BLaER1 treated with 17β-estradiol and CSF1 and Interleukin-3, amounts not matched to agents 10 nM and 100 nM (cell line): ENCODE results near the gene RHOT1.
"Not testable (repeated sequence)": the region's sequence is repeated elsewhere in the genome, so short reads cannot be mapped to it uniquely, and the experiment has no call there.

Source experiments
- H3K27ac ChIP-seq, 11 experiments: shearing (Covaris generic); formaldehyde crosslinking; 2 replicates each; pipeline ENCODE4 v1.8.1; 2022
- H3K27me3 ChIP-seq, 11 experiments: shearing (Covaris generic); formaldehyde crosslinking; 2 replicates each; pipeline ENCODE4 v1.8.1; 2022
- H3K36me3 ChIP-seq, 11 experiments: shearing (Covaris generic); formaldehyde crosslinking; 2 replicates each; pipeline ENCODE4 v1.8.1; 2022
- H3K4me1 ChIP-seq, 10 experiments: shearing (Covaris generic); formaldehyde crosslinking; 2 replicates each; pipeline ENCODE4 v1.8.1; 2022
- H3K4me2 ChIP-seq, 11 experiments: shearing (Covaris generic); formaldehyde crosslinking; 2 replicates each; pipeline ENCODE4 v1.8.1; 2022
- H3K4me3 ChIP-seq, 10 experiments: shearing (Covaris generic); formaldehyde crosslinking; 2 replicates each; pipeline ENCODE4 v1.8.1; 2022
- H3K9ac ChIP-seq, 11 experiments: shearing (Covaris generic); formaldehyde crosslinking; 2 replicates each; pipeline ENCODE4 v1.8.1; 2022
- H3K9me3 ChIP-seq, 11 experiments: shearing (Covaris generic); formaldehyde crosslinking; replicated peaks in 1 of 11; 2 replicates each; pipeline ENCODE4 v1.8.1; 2022
- H4K20me1 ChIP-seq, 11 experiments: shearing (Covaris generic); formaldehyde crosslinking; 2 replicates each; pipeline ENCODE4 v1.8.1; 2022
- Cebpa-rat ChIP-seq, 11 experiments: shearing (Covaris generic); IDR thresholded peaks; 2 replicates each; pipeline ENCODE4 v1.8.1; 2022

Gene RHOT1

GRCh38 chr17:32110596-32110995 lies 31.7 kb upstream of the RHOT1 start:
- H4K20me1 ChIP-seq = no peaks in the 10 kb centered on the region
- no peaks in the 10 kb centered on the region for H3K9me3 ChIP-seq
- H3K27me3 ChIP-seq = no peaks in the 10 kb centered on the region
- no peaks in the 10 kb centered on the region for H3K36me3 ChIP-seq
- H3K4me2 ChIP-seq = no peak overlapping the region
- H3K27ac ChIP-seq = no peak overlapping the region
- no peak for TF ChIP-seq Cebpa-rat (IDR thresholded peaks at IDR 0.05)
- H3K9ac ChIP-seq = no peak overlapping the region
- peaks cover 27 to 50% (median 35%) of the 10 kb centered on the region in 10 experiments for H3K4me1 ChIP-seq
- no peak overlapping the region for H3K4me3 ChIP-seq

DNA sequence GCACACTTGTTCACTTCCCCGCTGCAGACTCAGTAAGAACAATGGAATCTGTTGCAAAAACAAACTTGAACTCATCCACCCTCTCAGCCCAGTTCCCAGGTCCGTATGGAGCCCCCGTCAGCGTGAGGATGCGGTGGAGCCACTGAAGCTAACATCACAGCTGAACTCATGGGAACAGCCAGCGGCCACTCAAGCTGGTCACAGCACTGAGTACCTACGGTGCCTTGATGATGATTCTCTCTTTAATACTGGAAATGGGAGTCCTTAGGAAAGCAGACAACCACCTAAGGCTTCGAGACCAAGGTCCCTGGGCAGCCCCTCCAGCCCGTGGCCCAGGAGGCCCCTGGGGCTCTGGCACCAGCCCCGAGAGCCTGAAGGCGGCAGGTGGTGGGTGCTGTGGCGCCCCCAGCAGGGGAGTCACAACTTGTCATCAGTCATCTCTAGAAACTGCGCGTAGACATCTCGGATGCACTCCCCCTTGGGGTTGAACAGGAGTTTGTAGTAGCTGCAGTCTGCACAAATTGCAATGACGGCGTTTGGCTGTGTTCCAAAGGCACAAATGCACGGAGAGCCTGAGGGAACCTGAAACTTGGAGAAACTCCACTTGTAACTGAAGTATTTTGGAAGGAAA lies 31.0 kb upstream of the RHOT1 start:
- H4K20me1 ChIP-seq = no peaks in the 10 kb centered on the region
- no peak overlapping the region for H3K9ac ChIP-seq
- H3K4me1 ChIP-seq = peaks cover 25 to 44% (median 32%) of the 10 kb centered on the region in 10 experiments
- H3K9me3 ChIP-seq = no peaks in the 10 kb centered on the region
- no peaks in the 10 kb centered on the region for H3K27me3 ChIP-seq
- TF ChIP-seq Cebpa-rat (IDR thresholded peaks at IDR 0.05) = no peak
- H3K27ac ChIP-seq = no peak overlapping the region
- H3K36me3 ChIP-seq = no peaks in the 10 kb centered on the region
- H3K4me2 ChIP-seq = peak overlapping the region in 1 of 11 experiments; percentile 6; a peak in 1 of 22 replicates
- no peak overlapping the region for H3K4me3 ChIP-seq

DNA sequence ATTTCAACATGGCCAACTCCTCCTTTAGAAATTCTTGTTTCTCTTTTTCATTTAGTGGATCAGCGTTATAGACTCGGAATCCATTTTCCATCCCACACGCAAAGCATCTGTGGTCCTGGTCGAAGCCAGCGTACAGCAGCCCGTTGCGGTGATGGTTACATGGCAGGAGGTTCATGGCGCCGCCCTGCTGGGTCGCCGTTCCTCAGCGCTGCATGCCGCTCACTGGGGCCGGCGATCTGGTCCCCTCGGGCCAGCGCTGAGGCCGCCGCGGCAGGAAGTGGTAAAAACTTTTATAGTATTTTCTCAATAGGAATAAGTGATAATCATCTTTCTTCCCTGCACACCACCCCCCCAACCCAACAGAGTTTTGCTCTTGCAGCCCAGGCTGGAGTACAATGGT lies 29.9 kb upstream of the RHOT1 start:
- Histone ChIP-seq H3K27ac (no peak overlapping the region), H3K4me1 (peaks cover 14 to 32% (median 21%) of the 10 kb centered on the region in 10 experiments), H3K9me3 (no peaks in the 10 kb centered on the region), H3K4me3 (no peak overlapping the region), H3K9ac (no peak overlapping the region), H3K36me3 (no peaks in the 10 kb centered on the region), H3K4me2 (no peak overlapping the region), H4K20me1 (no peaks in the 10 kb centered on the region), H3K27me3 (no peaks in the 10 kb centered on the region)
- TF ChIP-seq Cebpa-rat (IDR thresholded peaks at IDR 0.05) = no peak

DNA sequence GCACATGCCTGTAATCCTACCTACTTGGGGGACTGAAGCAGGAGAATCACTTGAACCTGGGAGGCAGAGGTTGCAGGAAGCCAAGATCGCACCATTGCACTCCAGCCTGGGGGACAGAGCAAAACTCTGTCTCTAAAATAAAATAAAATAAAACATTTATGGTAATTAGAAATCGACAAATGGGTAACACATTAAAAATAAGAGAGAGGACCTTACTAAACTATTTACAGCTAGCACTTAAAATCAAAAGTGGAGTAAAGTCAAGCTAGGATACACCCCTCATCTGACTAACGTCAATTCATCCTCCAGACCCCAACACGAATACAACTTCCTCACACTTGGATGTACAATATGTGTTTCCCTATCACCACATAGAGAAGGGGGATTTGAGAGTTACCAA lies 27.8 kb upstream of the RHOT1 start:
- Histone ChIP-seq H3K4me2 (peak overlapping the region in 9 of 11 experiments; percentile 9 to 36 (median 29); a peak in 12 of 22 replicates), H3K4me3 (no peak overlapping the region), H3K9ac (no peak overlapping the region)

DNA sequence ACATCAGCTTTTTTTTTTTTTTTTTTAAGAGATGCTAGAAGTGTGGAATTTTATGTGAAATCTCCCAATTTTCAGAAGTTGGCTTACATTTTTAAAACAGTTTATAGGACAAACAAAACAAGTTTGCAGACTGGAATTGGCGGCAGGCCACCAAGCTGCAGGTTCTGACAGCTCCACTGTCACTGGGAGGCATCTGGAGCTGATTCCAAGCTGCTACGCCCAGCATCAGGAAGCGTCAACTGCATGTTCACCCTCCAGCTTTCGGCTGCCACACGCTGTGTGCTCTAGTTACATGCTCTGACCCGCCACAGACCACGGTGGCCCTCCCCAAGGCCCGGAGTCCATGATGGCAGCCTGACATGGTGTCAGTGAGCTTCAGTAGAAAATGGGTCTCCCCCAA lies 26.8 kb upstream of the RHOT1 start:
- not testable (repeated sequence) for H3K4me3 ChIP-seq, H4K20me1 ChIP-seq, H3K27ac ChIP-seq, H3K4me2 ChIP-seq, H3K9me3 ChIP-seq, H3K9ac ChIP-seq, H3K27me3 ChIP-seq, H3K36me3 ChIP-seq
- peaks cover 9 to 25% (median 16%) of the 10 kb centered on the region in 10 experiments; a peak in 19 of 20 replicates for H3K4me1 ChIP-seq

More for the DNA sequence above, 27.8 kb upstream of the RHOT1 start:
- H3K27ac ChIP-seq = peak overlapping the region in 3 of 11 experiments; percentile 1 to 26 (median 15); a peak in 2 of 22 replicates
- H3K36me3 ChIP-seq = no peaks in the 10 kb centered on the region
- no peaks in the 10 kb centered on the region for H4K20me1 ChIP-seq
- no peaks in the 10 kb centered on the region for H3K27me3 ChIP-seq
- H3K9me3 ChIP-seq = no peaks in the 10 kb centered on the region
- peaks cover 9 to 25% (median 15%) of the 10 kb centered on the region in 10 experiments; a peak in 19 of 20 replicates for H3K4me1 ChIP-seq
- no peak for TF ChIP-seq Cebpa-rat (IDR thresholded peaks at IDR 0.05)

GRCh38 chr17:32116937-32117336 lies 25.4 kb upstream of the RHOT1 start:
- Histone ChIP-seq H3K36me3 (no peaks in the 10 kb centered on the region), H3K4me2 (no peak overlapping the region), H3K9ac (no peak overlapping the region), H3K27me3 (no peaks in the 10 kb centered on the region), H3K4me1 (peaks cover 9 to 23% (median 16%) of the 10 kb centered on the region in 10 experiments; a peak in 18 of 20 replicates), H3K27ac (no peak overlapping the region), H3K4me3 (no peak overlapping the region), H3K9me3 (no peaks in the 10 kb centered on the region), H4K20me1 (no peaks in the 10 kb centered on the region)
- no peak for TF ChIP-seq Cebpa-rat (IDR thresholded peaks at IDR 0.05)

- Histone ChIP-seq H3K9me3 (no peaks in the 10 kb centered on the region), H3K27ac (no peak overlapping the region), H4K20me1 (no peaks in the 10 kb centered on the region), H3K4me1 (peaks cover 9 to 23% (median 16%) of the 10 kb centered on the region in 10 experiments; a peak in 18 of 20 replicates), H3K4me3 (no peak overlapping the region), H3K9ac (no peak overlapping the region), H3K27me3 (no peaks in the 10 kb centered on the region), H3K4me2 (no peak overlapping the region), H3K36me3 (no peaks in the 10 kb centered on the region)
- no peak for TF ChIP-seq Cebpa-rat (IDR thresholded peaks at IDR 0.05)
Measured at GRCh38 chr17:32117399-32117798, 24.9 kb upstream of the RHOT1 start.

- not testable (repeated sequence) for H3K4me2 ChIP-seq, H3K9ac ChIP-seq, H3K36me3 ChIP-seq, H3K4me3 ChIP-seq, H3K27ac ChIP-seq, H3K9me3 ChIP-seq, H3K27me3 ChIP-seq, H4K20me1 ChIP-seq
- H3K4me1 ChIP-seq = peaks cover 9 to 24% (median 16%) of the 10 kb centered on the region in 10 experiments; a peak in 18 of 20 replicates
Measured at GRCh38 chr17:32118088-32118487, 24.2 kb upstream of the RHOT1 start.

DNA sequence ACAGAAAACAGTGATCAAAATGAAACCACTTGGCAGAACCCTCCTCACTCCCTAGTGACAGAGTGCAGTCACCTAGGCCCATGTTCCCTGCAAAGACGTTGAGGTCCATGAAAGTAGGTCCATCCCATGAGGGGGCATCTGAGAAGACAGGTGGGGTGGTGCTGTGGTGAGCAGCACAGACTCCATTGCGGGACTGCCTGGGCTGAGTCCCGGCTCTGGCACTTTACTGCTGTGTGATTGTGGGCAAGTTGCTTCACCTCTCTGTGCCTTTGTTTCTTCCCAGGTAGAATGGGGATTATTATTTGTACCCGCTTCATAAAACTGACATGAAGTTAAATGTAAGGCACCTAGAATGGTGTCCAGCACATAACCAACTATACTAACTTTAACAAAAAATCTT lies 23.5 kb upstream of the RHOT1 start:
- no peak for TF ChIP-seq Cebpa-rat (IDR thresholded peaks at IDR 0.05)
- Histone ChIP-seq H3K4me2 (no peak overlapping the region), H3K9me3 (no peaks in the 10 kb centered on the region), H3K27ac (no peak overlapping the region), H3K27me3 (no peaks in the 10 kb centered on the region), H3K4me3 (no peak overlapping the region), H3K36me3 (no peaks in the 10 kb centered on the region), H4K20me1 (no peaks in the 10 kb centered on the region), H3K4me1 (peaks cover 7 to 27% (median 13%) of the 10 kb centered on the region in 10 experiments; a peak in 18 of 20 replicates), H3K9ac (no peak overlapping the region)

GRCh38 chr17:32120141-32120540 lies 22.2 kb upstream of the RHOT1 start:
- Histone ChIP-seq H3K9me3 (no peaks in the 10 kb centered on the region), H3K27ac (no peak overlapping the region), H3K27me3 (no peaks in the 10 kb centered on the region), H3K4me1 (peaks cover 0 to 19% (median under 1%) of the 10 kb centered on the region in 10 experiments; a peak in 6 of 20 replicates), H3K9ac (no peak overlapping the region), H3K4me3 (no peak overlapping the region), H3K4me2 (peak overlapping the region in 2 of 11 experiments; percentile 19 to 40; a peak in 1 of 22 replicates), H3K36me3 (no peaks in the 10 kb centered on the region), H4K20me1 (no peaks in the 10 kb centered on the region)
- no peak for TF ChIP-seq Cebpa-rat (IDR thresholded peaks at IDR 0.05)
